ENCODE data around the gene TIAM1.

Gene TIAM1

DNA sequence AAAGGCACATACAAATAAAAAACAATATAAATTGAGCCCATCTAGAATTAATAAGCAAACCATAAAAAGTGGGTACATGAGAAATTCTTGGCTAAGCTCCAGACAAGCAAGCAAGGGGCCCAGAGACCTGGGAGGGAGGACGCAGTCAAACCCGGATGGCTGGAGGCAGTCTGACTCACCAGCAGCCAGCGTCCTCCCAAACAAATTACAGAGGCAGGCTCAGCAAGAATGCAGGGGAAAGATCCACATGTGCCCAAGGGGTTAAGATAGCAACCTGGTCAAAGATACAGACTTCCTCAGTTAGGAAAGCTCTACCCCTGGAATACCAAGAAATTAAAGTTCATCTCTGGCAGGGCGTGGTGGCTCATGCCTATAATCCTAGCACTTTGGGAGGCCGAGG is 7.4 kb upstream of the TIAM1 start:
- H2AFZ ChIP-seq (ENCODE audit: low read depth, low read length): no peak overlapping the region
- no peak overlapping the region for H3K4me3 ChIP-seq (ENCODE audit: low read length)
- H3K9me3 ChIP-seq (ENCODE audit: insufficient read depth, low read length): no peaks in the 10 kb centered on the region
- H3K27me3 ChIP-seq (ENCODE audit: low read depth, low read length): no peaks in the 10 kb centered on the region
- H3K36me3 ChIP-seq (replicated peaks; ENCODE audit: low read depth, low read length): no peaks in the 10 kb centered on the region
- H3K27ac ChIP-seq (ENCODE audit: low read length): no peak overlapping the region
- H3K79me2 ChIP-seq (ENCODE audit: low read length): no peaks in the 10 kb centered on the region
- no peak overlapping the region for H3K4me2 ChIP-seq (ENCODE audit: low read length)
- no peak for TF ChIP-seq EZH2phosphoT487 (IDR thresholded peaks at IDR 0.05; ENCODE audit: low read depth)
- H3K9ac ChIP-seq (ENCODE audit: low read length): no peak overlapping the region
- H4K20me1 ChIP-seq (ENCODE audit: insufficient read depth, low read length): no peaks in the 10 kb centered on the region
- H3K4me1 ChIP-seq (ENCODE audit: low read length): no peaks in the 10 kb centered on the region

DNA sequence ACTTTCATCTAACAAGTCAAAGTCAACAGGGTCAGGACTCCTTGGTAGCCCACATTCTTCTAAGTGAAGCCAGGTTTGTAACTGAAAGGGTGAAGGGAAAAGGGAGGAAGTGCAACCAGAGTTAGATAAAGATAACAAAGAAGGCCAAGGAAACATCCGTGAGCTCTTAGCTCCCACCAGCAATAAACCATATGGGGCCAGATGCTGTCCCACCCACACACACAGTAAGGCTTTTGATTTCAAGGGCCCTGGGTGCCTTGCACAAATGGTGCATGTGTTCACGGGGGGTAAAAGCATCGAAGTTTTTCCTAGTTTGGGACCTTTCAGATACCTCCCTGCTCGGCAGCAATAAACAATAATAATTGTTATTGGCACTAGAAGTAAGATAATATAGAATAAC is 5.1 kb upstream of the TIAM1 start:
- H3K4me3 ChIP-seq (ENCODE audit: low read length): no peak overlapping the region
- H3K36me3 ChIP-seq (replicated peaks; ENCODE audit: low read depth, low read length): no peaks in the 10 kb centered on the region
- H3K9me3 ChIP-seq (ENCODE audit: insufficient read depth, low read length): no peaks in the 10 kb centered on the region
- no peak overlapping the region for H2AFZ ChIP-seq (ENCODE audit: low read depth, low read length)
- H4K20me1 ChIP-seq (ENCODE audit: insufficient read depth, low read length): no peaks in the 10 kb centered on the region
- no peaks in the 10 kb centered on the region for H3K27me3 ChIP-seq (ENCODE audit: low read depth, low read length)
- no peak overlapping the region for H3K4me2 ChIP-seq (ENCODE audit: low read length)
- no peak for TF ChIP-seq EZH2phosphoT487 (IDR thresholded peaks at IDR 0.05; ENCODE audit: low read depth)
- TF ChIP-seq, protein P1, sequence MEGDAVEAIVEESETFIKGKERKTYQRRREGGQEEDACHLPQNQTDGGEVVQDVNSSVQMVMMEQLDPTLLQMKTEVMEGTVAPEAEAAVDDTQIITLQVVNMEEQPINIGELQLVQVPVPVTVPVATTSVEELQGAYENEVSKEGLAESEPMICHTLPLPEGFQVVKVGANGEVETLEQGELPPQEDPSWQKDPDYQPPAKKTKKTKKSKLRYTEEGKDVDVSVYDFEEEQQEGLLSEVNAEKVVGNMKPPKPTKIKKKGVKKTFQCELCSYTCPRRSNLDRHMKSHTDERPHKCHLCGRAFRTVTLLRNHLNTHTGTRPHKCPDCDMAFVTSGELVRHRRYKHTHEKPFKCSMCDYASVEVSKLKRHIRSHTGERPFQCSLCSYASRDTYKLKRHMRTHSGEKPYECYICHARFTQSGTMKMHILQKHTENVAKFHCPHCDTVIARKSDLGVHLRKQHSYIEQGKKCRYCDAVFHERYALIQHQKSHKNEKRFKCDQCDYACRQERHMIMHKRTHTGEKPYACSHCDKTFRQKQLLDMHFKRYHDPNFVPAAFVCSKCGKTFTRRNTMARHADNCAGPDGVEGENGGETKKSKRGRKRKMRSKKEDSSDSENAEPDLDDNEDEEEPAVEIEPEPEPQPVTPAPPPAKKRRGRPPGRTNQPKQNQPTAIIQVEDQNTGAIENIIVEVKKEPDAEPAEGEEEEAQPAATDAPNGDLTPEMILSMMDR (IDR thresholded peaks at IDR 0.05; ENCODE audit: low read depth, low read length): no peak
- no peaks in the 10 kb centered on the region for H3K79me2 ChIP-seq (ENCODE audit: low read length)
- H3K4me1 ChIP-seq (ENCODE audit: low read length): no peaks in the 10 kb centered on the region
- H3K9ac ChIP-seq (ENCODE audit: low read length): no peak overlapping the region
- no peak overlapping the region for H3K27ac ChIP-seq (ENCODE audit: low read length)

DNA sequence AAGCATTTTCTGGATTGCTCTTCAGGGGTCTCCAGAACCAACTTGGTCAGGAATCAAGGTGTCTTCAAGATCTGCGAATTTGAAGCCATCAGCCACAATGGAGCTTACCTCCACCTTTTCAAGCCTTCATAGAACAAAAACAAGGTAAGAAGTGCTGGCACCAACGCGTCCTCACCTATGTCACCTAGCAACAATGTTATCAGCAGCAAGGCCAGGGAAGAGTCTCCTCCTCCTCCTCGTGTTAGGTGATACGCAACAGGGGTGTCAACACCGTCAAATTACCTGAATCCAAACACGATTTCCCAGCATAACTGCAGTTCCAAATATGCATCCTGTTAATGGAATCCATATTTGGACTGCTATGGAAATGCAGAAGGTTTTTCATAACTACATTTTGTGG is 4.1 kb upstream of the TIAM1 start:
- no peaks in the 10 kb centered on the region for H3K36me3 ChIP-seq (replicated peaks; ENCODE audit: low read depth, low read length)
- H3K4me3 ChIP-seq (ENCODE audit: low read length): no peak overlapping the region
- no peak overlapping the region for H2AFZ ChIP-seq (ENCODE audit: low read depth, low read length)
- no peaks in the 10 kb centered on the region for H3K27me3 ChIP-seq (ENCODE audit: low read depth, low read length)
- TF ChIP-seq, protein P1 (IDR thresholded peaks at IDR 0.05; ENCODE audit: low read depth, low read length): no peak
- no peak for TF ChIP-seq EZH2phosphoT487 (IDR thresholded peaks at IDR 0.05; ENCODE audit: low read depth)
- no peak overlapping the region for H3K27ac ChIP-seq (ENCODE audit: low read length)
- H3K4me2 ChIP-seq (ENCODE audit: low read length): no peak overlapping the region
- H3K4me1 ChIP-seq (ENCODE audit: low read length): no peaks in the 10 kb centered on the region
- no peaks in the 10 kb centered on the region for H3K9me3 ChIP-seq (ENCODE audit: insufficient read depth, low read length)
- no peaks in the 10 kb centered on the region for H3K79me2 ChIP-seq (ENCODE audit: low read length)
- no peaks in the 10 kb centered on the region for H4K20me1 ChIP-seq (ENCODE audit: insufficient read depth, low read length)
- H3K9ac ChIP-seq (ENCODE audit: low read length): no peak overlapping the region

GRCh38 chr21:31347435-31348032 is 3.5 kb upstream of the TIAM1 start:
- Histone ChIP-seq H3K4me1 (ENCODE audit: low read length) (no peaks in the 10 kb centered on the region; the same call in 1 of the 2 replicates), H4K20me1 (ENCODE audit: insufficient read depth, low read length) (no peaks in the 10 kb centered on the region), H3K4me2 (ENCODE audit: low read length) (peak overlapping the region; percentile 48), H3K79me2 (ENCODE audit: low read length) (no peaks in the 10 kb centered on the region), H3K9ac (ENCODE audit: low read length) (no peak overlapping the region), H3K4me3 (ENCODE audit: low read length) (peak overlapping the region; percentile 47), H3K27ac (ENCODE audit: low read length) (no peak overlapping the region), H2AFZ (ENCODE audit: low read depth, low read length) (no peak overlapping the region), H3K9me3 (ENCODE audit: insufficient read depth, low read length) (no peaks in the 10 kb centered on the region), H3K36me3 (replicated peaks; ENCODE audit: low read depth, low read length) (no peaks in the 10 kb centered on the region), H3K27me3 (ENCODE audit: low read depth, low read length) (no peaks in the 10 kb centered on the region)
- TF ChIP-seq, protein P1 (IDR thresholded peaks at IDR 0.05; ENCODE audit: low read depth, low read length): peak; percentile 57
- TF ChIP-seq EZH2phosphoT487 (IDR thresholded peaks at IDR 0.05; ENCODE audit: low read depth): no peak

Data from OCI-LY3 (cell line).